ENCODE data around the gene ACAA1. TPM values are rescaled to one million over a fixed set of nuclear protein-coding genes. Genes with fewer than 3 reads are reported as not detected.

ACAA1 gene
- total and polyA plus RNA-seq, 2 of the 13 experiments (the other 11 are each of a cell fraction or from before 2014, with no cell fraction given): 60.8 to 188 TPM

DNA sequence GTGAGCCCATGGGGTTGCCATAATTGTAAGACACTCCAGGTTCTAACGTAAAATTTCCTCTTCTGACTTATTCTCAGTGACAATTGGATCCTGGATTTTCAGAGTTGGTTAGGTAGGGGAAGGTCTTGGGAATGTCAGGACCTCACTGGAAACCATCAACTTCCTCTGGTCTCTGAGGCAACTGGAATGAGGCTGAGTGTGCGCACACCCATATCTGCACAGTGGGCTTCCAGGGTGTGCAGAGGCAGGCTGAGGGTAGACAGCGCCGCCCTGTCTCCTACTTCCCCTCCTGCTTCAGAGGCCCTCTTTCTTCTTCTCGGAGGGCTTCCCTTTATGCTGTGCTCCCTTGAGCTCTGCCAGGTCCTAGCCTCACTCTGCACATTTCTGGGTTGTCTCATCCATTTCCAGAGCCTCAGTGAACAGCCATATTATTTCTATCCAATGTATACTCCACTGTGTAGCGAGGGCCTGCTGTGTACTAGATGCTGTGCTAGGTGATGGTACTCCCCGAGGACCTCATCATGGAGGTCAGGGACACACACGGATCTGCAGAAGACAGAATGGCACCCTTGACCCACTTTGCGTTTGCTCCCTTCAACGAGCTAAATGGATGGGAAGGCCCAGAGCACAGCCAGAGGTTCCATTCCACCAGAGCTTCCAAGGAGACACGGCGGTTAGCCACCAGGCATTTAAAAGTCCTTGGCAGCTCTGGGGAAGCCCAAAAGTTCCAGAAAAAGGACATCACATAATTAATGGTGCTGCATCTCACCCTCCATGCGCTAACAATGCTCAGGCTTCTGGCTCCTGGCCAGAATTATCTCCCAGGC is 18.3 kb downstream of the ACAA1 start (continued):
- no peak for TF ChIP-seq ELF1 (CRISPR knock-in tag; IDR thresholded peaks at IDR 0.05)
- no peak for TF ChIP-seq NFKB2 (CRISPR knock-in tag; IDR thresholded peaks at IDR 0.05; ENCODE audit: borderline replicate concordance)
- TF ChIP-seq ZNF572 (CRISPR knock-in tag; IDR thresholded peaks at IDR 0.05): no peak
- TF ChIP-seq MED13 (CRISPR knock-in tag; IDR thresholded peaks at IDR 0.05): no peak
- TF ChIP-seq ZNF75D (CRISPR knock-in tag; IDR thresholded peaks at IDR 0.05; ENCODE audit: borderline replicate concordance): no peak
- TF ChIP-seq PAXIP1 (CRISPR knock-in tag; conservative IDR thresholded peaks at IDR 0.05): 0 out of 2 replicates have a peak, but pooled peaks have one; percentile 8
- TF ChIP-seq, protein P1, sequence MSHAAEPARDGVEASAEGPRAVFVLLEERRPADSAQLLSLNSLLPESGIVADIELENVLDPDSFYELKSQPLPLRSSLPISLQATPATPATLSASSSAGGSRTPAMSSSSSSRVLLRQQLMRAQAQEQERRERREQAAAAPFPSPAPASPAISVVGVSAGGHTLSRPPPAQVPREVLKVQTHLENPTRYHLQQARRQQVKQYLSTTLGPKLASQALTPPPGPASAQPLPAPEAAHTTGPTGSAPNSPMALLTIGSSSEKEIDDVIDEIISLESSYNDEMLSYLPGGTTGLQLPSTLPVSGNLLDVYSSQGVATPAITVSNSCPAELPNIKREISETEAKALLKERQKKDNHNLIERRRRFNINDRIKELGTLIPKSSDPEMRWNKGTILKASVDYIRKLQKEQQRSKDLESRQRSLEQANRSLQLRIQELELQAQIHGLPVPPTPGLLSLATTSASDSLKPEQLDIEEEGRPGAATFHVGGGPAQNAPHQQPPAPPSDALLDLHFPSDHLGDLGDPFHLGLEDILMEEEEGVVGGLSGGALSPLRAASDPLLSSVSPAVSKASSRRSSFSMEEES (CRISPR knock-in tag; IDR thresholded peaks at IDR 0.05): no peak
- peak; percentile 73; the same call in 1 of the 2 replicates for TF ChIP-seq ZNF501 (CRISPR knock-in tag; IDR thresholded peaks at IDR 0.05)
- 0 out of 2 replicates have a peak, but pooled peaks have one; percentile 43 for TF ChIP-seq MBD4 (IDR thresholded peaks at IDR 0.05; ENCODE audit: borderline replicate concordance, low read length)
- 0 out of 2 replicates have a peak, but pooled peaks have one; percentile 19 for TF ChIP-seq ZNF451 (CRISPR knock-in tag; IDR thresholded peaks at IDR 0.05)
- TF ChIP-seq PHB2 (IDR thresholded peaks at IDR 0.05; ENCODE audit: partially characterized antibody): no peak
- TF ChIP-seq, protein P2, sequence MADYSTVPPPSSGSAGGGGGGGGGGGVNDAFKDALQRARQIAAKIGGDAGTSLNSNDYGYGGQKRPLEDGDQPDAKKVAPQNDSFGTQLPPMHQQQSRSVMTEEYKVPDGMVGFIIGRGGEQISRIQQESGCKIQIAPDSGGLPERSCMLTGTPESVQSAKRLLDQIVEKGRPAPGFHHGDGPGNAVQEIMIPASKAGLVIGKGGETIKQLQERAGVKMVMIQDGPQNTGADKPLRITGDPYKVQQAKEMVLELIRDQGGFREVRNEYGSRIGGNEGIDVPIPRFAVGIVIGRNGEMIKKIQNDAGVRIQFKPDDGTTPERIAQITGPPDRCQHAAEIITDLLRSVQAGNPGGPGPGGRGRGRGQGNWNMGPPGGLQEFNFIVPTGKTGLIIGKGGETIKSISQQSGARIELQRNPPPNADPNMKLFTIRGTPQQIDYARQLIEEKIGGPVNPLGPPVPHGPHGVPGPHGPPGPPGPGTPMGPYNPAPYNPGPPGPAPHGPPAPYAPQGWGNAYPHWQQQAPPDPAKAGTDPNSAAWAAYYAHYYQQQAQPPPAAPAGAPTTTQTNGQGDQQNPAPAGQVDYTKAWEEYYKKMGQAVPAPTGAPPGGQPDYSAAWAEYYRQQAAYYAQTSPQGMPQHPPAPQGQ (CRISPR knock-in tag; IDR thresholded peaks at IDR 0.05; ENCODE audit: borderline replicate concordance): no peak
- TF ChIP-seq ZNF326 (CRISPR knock-in tag; IDR thresholded peaks at IDR 0.05; ENCODE audit: borderline replicate concordance): no peak
- peak; percentile 16 for TF ChIP-seq POLR2G (IDR thresholded peaks at IDR 0.05; ENCODE audit: low read depth, low read length)
- TF ChIP-seq ZNF546 (CRISPR knock-in tag; conservative IDR thresholded peaks at IDR 0.05): 0 out of 2 replicates have a peak, but pooled peaks have one; percentile 7
- TF ChIP-seq THYN1 (CRISPR knock-in tag; IDR thresholded peaks at IDR 0.05; ENCODE audit: borderline replicate concordance, low read depth): no peak
- no peak for TF ChIP-seq ZEB1 (IDR thresholded peaks at IDR 0.05; ENCODE audit: insufficient replicate concordance, low read depth)
- TF ChIP-seq PHF20 (CRISPR knock-in tag; IDR thresholded peaks at IDR 0.05): no peak
- 0 out of 2 replicates have a peak, but pooled peaks have one; percentile 18 for TF ChIP-seq TOPORS (CRISPR knock-in tag; IDR thresholded peaks at IDR 0.05)
- TF ChIP-seq, protein P3, sequence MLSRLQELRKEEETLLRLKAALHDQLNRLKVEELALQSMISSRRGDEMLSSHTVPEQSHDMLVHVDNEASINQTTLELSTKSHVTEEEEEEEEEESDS (CRISPR knock-in tag; IDR thresholded peaks at IDR 0.05; ENCODE audit: borderline replicate concordance): peak; percentile 57; the same call in 1 of the 2 replicates
- TF ChIP-seq KDM2A (CRISPR knock-in tag; IDR thresholded peaks at IDR 0.05; ENCODE audit: borderline replicate concordance, low read depth): no peak
- TF ChIP-seq POLR2A (IDR thresholded peaks at IDR 0.05; ENCODE audit: insufficient read depth in 1 of 2, low read depth in 2 of 2, low read length in 2 of 2): peak in 1 of 2 experiments; percentile 51; a peak in 3 of 4 replicates
- 0 out of 2 replicates have a peak, but pooled peaks have one; percentile 2 for TF ChIP-seq SALL1 (CRISPR knock-in tag; IDR thresholded peaks at IDR 0.05)
